ENCODE results near the gene ZSCAN5C.

The ZSCAN5C gene, protein sequence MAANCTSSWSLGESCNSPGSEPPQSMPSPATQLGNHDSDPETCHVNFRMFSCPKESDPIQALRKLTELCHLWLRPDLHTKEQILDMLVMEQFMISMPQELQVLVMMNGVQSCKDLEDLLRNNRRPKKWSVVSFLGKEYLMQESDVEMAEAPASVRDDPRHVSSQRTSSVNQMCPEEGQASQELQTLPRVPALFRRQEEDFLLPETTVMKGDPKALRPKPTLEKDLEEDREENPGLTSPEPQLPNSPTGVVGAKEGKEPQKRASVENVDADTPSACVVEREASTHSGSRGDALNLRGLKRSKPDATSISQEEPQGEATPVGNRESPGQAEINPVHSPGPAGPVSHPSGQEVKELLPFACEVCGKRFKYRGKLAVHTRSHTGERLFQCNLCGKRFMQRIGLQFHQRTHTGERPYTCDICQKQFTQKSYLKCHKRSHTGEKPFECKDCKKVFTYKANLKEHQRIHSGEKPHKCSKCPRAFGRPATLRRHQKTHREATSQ

GRCh38 chr19:56201973-56202372 lies at the start of gene ZSCAN5C:
Gene ZSCAN5C (plus strand): TSS chr19:56202273. CDS start chr19:56205914, 3,641 bp downstream.
- Mint-ChIP-seq H3K27ac (no peak within 1 kb of the TSS), H3K27me3 (peaks cover 18% of the 10 kb centered on the region), H3K36me3 (no peaks in the 10 kb centered on the region), H3K4me1 (no peaks in the 10 kb centered on the region), H3K9me3 (no peaks in the 10 kb centered on the region), H3K4me3 (no peak within 1 kb of the TSS)
- no peak for ATAC-seq

DNA sequence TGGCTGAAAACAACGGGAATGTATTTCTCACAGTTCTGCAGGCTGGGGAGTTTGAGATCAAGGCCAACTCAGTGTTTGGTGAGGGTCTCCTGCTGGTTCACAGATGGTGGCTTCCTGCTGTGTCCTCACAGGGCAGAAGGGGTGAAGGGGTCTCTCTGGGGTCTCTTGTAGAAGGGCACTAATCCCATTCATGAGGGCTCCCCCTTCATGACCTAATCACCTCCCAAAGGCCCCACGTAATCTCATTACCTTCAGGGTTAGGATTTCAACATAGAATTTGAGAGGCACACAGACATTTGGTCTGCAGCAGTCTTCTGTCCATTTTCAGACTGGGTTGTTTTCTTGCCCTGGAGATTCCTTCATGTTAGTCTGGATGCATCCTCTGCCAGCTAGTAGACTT lies 49.4 kb upstream of the ZSCAN5C start:
- Mint-ChIP-seq H3K27ac (no peak overlapping the region), H3K36me3 (peaks cover 60% of the 10 kb centered on the region), H3K9me3 (no peaks in the 10 kb centered on the region), H3K4me1 (no peaks in the 10 kb centered on the region), H3K4me3 (no peak overlapping the region), H3K27me3 (no peaks in the 10 kb centered on the region)
- no peak for ATAC-seq

GRCh38 chr19:56153507-56153906 lies 48.6 kb upstream of the ZSCAN5C start:
- no peaks in the 10 kb centered on the region for H3K4me1 Mint-ChIP-seq
- no peaks in the 10 kb centered on the region for H3K27me3 Mint-ChIP-seq
- peaks cover 60% of the 10 kb centered on the region for H3K36me3 Mint-ChIP-seq
- H3K4me3 Mint-ChIP-seq: no peak overlapping the region
- H3K27ac Mint-ChIP-seq: no peak overlapping the region
- no peak for ATAC-seq
- H3K9me3 Mint-ChIP-seq: no peaks in the 10 kb centered on the region

GRCh38 chr19:56155124-56155687 lies 46.9 kb upstream of the ZSCAN5C start:
- H3K9me3 Mint-ChIP-seq: peaks cover 7% of the 10 kb centered on the region
- no peaks in the 10 kb centered on the region for H3K27me3 Mint-ChIP-seq
- ATAC-seq: peak; percentile 39
- no peak overlapping the region for H3K27ac Mint-ChIP-seq
- H3K4me1 Mint-ChIP-seq: no peaks in the 10 kb centered on the region
- peaks cover 58% of the 10 kb centered on the region for H3K36me3 Mint-ChIP-seq
- no peak overlapping the region for H3K4me3 Mint-ChIP-seq

GRCh38 chr19:56156768-56157167 lies 45.3 kb upstream of the ZSCAN5C start:
- Mint-ChIP-seq H3K4me1 (no peaks in the 10 kb centered on the region), H3K27ac (no peak overlapping the region), H3K36me3 (peaks cover 62% of the 10 kb centered on the region), H3K27me3 (no peaks in the 10 kb centered on the region), H3K9me3 (peaks cover 7% of the 10 kb centered on the region), H3K4me3 (no peak overlapping the region)
- no peak for ATAC-seq

DNA sequence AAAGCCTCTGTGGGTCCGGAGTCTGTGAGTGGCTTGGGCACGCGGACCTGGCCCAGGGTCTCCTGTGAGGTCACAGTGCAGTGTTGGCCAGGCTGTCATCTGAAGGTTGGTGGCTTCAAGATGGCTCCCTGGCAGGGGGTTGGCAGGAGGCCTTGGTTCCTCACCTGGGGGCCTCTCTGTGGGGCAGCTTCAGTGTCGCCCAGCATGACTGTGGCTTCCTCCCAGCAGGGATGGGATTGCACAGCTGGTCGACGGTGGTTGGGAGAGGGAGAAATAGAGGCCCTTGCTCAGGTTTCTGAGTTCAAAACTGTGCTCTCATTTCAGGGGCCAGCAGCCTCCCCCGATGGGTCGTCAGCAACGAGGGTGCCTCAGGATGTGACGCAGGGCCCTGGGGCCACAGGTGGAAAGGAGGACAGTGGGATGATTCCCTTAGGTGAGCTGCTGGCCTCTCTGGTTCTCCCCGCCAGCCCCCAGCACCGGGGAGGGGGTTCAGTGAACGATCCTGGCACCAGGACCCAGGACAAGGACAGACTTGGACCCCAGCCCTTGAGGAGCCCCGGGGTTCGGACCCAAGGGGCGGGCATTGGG lies 43.8 kb upstream of the ZSCAN5C start:
- ATAC-seq: no peak
- Mint-ChIP-seq H3K27me3 (no peaks in the 10 kb centered on the region), H3K4me3 (no peak overlapping the region), H3K36me3 (peaks cover 61% of the 10 kb centered on the region), H3K27ac (no peak overlapping the region), H3K4me1 (no peaks in the 10 kb centered on the region), H3K9me3 (peaks cover 7% of the 10 kb centered on the region)

GRCh38 chr19:56159009-56159559 lies 43.0 kb upstream of the ZSCAN5C start:
- ATAC-seq: no peak
- Mint-ChIP-seq H3K9me3 (peaks cover 7% of the 10 kb centered on the region), H3K4me1 (no peaks in the 10 kb centered on the region), H3K27ac (no peak overlapping the region), H3K4me3 (no peak overlapping the region), H3K36me3 (peaks cover 53% of the 10 kb centered on the region), H3K27me3 (peaks cover 1% of the 10 kb centered on the region)

DNA sequence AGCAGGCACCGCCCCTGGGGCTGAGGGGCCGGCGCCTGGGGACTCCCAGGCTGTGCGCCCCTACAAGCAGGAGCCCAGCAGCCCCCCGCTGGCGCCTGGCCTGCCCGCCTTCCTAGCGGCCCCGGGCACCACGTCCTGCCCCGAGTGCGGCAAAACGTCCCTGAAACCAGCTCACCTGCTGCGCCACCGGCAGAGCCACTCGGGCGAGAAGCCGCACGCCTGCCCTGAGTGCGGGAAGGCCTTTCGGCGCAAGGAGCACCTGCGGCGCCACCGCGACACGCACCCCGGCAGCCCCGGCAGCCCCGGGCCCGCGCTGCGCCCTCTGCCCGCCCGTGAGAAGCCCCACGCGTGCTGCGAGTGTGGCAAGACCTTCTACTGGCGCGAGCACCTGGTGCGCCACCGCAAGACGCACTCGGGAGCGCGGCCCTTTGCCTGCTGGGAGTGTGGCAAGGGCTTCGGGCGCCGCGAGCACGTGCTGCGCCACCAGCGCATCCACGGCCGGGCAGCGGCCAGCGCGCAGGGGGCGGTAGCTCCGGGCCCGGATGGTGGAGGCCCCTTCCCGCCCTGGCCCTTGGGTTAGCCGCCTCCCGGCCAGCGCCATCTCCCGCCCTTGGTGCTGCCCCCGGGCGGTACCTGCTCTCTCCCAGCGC lies 42.3 kb upstream of the ZSCAN5C start:
- H3K4me3 Mint-ChIP-seq: no peak overlapping the region
- no peaks in the 10 kb centered on the region for H3K4me1 Mint-ChIP-seq
- H3K27me3 Mint-ChIP-seq: peaks cover 8% of the 10 kb centered on the region
- H3K27ac Mint-ChIP-seq: no peak overlapping the region
- peaks cover 52% of the 10 kb centered on the region for H3K36me3 Mint-ChIP-seq
- ATAC-seq: no peak
- H3K9me3 Mint-ChIP-seq: peaks cover 7% of the 10 kb centered on the region

- peaks cover 17% of the 10 kb centered on the region for H3K27me3 Mint-ChIP-seq
- peaks cover 40% of the 10 kb centered on the region for H3K36me3 Mint-ChIP-seq
- no peak overlapping the region for H3K27ac Mint-ChIP-seq
These were observed 40.5 kb upstream of the ZSCAN5C start for GRCh38 chr19:56161534-56161933.

GRCh38 chr19:56162258-56162657 lies 39.8 kb upstream of the ZSCAN5C start:
- H3K36me3 Mint-ChIP-seq: peaks cover 34% of the 10 kb centered on the region
- no peak overlapping the region for H3K27ac Mint-ChIP-seq
- no peak overlapping the region for H3K4me3 Mint-ChIP-seq
- peaks cover 17% of the 10 kb centered on the region for H3K27me3 Mint-ChIP-seq
- no peaks in the 10 kb centered on the region for H3K4me1 Mint-ChIP-seq
- ATAC-seq: peak; percentile 60
- H3K9me3 Mint-ChIP-seq: peaks cover 7% of the 10 kb centered on the region

More at GRCh38 chr19:56161534-56161933, 40.5 kb upstream of the ZSCAN5C start:
- no peak for ATAC-seq
- Mint-ChIP-seq H3K4me3 (no peak overlapping the region), H3K9me3 (peaks cover 7% of the 10 kb centered on the region), H3K4me1 (no peaks in the 10 kb centered on the region)

GRCh38 chr19:56163097-56163496 lies 39.0 kb upstream of the ZSCAN5C start:
- Mint-ChIP-seq H3K36me3 (peaks cover 25% of the 10 kb centered on the region), H3K27ac (no peak overlapping the region), H3K9me3 (peaks cover 7% of the 10 kb centered on the region), H3K27me3 (peaks cover 17% of the 10 kb centered on the region), H3K4me3 (no peak overlapping the region), H3K4me1 (no peaks in the 10 kb centered on the region)
- no peak for ATAC-seq

DNA sequence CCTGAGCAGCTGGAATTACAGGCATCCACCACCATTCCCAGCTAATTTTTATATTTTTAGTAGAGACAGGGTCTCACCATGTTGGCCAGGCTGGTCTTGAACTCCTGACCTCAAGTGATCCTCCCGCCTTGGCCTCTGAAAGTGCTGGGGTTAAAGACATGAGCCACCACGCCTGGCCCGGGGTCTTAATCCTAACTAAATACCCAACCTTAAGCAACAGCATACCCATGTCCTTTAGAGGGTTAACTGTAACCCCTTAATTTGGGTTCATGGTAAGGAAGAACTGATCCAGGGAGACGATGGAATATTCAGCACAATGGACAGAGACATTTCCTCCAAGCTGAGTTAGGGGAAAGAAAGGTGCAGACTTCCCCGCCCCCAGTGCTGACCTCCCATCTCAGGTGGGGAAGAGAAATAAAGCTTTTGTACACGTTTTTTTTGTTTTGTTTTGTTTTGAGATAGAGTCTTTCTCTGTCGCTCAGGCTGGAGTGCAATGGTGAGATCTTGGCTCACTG lies 35.0 kb upstream of the ZSCAN5C start:
- no peak overlapping the region for H3K4me3 Mint-ChIP-seq
- no peaks in the 10 kb centered on the region for H3K36me3 Mint-ChIP-seq
- ATAC-seq: no peak
- H3K27ac Mint-ChIP-seq: no peak overlapping the region
- H3K4me1 Mint-ChIP-seq: peaks cover 6% of the 10 kb centered on the region
- H3K9me3 Mint-ChIP-seq: no peaks in the 10 kb centered on the region
- H3K27me3 Mint-ChIP-seq: peaks cover 24% of the 10 kb centered on the region

- no peak for ATAC-seq
- Mint-ChIP-seq H3K36me3 (no peaks in the 10 kb centered on the region), H3K27me3 (peaks cover 36% of the 10 kb centered on the region), H3K4me3 (no peak overlapping the region), H3K27ac (no peak overlapping the region), H3K4me1 (peaks cover 6% of the 10 kb centered on the region), H3K9me3 (no peaks in the 10 kb centered on the region)
These were observed 31.8 kb upstream of the ZSCAN5C start for GRCh38 chr19:56170261-56170660.

- no peak for ATAC-seq
- no peaks in the 10 kb centered on the region for H3K36me3 Mint-ChIP-seq
- H3K4me3 Mint-ChIP-seq: no peak overlapping the region
- no peaks in the 10 kb centered on the region for H3K9me3 Mint-ChIP-seq
- H3K27me3 Mint-ChIP-seq: peaks cover 38% of the 10 kb centered on the region
- peaks cover 6% of the 10 kb centered on the region for H3K4me1 Mint-ChIP-seq
- H3K27ac Mint-ChIP-seq: no peak overlapping the region
These were observed 28.0 kb upstream of the ZSCAN5C start for GRCh38 chr19:56174086-56174485.

GRCh38 chr19:56174550-56174949 lies 27.5 kb upstream of the ZSCAN5C start:
- Mint-ChIP-seq H3K36me3 (no peaks in the 10 kb centered on the region), H3K4me3 (no peak overlapping the region), H3K27ac (no peak overlapping the region), H3K9me3 (no peaks in the 10 kb centered on the region), H3K27me3 (peaks cover 38% of the 10 kb centered on the region), H3K4me1 (peaks cover 6% of the 10 kb centered on the region)
- ATAC-seq: no peak
